ENCODE measurements around the gene SORT1.

- TF ChIP-seq CTCF (IDR thresholded peaks at IDR 0.05) (no peak), POLR2A (IDR thresholded peaks at IDR 0.05) (no peak), POLR2AphosphoS5 (IDR thresholded peaks at IDR 0.05) (no peak), EP300 (IDR thresholded peaks at IDR 0.05) (no peak)
These were observed 78.6 kb downstream of the SORT1 start for GRCh38 chr1:109319114-109319513.

All from upper lobe of left lung (tissue), 4 donors.